Limb (tissue), 2 donors: ENCODE results near the gene AGL.
"Not testable (repeated sequence)": the region's sequence is repeated elsewhere in the genome, so short reads cannot be mapped to it uniquely, and the experiment has no call there.

Source experiments
- DNase-seq, 2 donors: peaks; one replicate each; pipeline ENCODE4 v3.0.0-alpha.2; 2016; ENCODE audit errors: extremely low spot score in 2 of 2

The AGL gene

GRCh38 chr1:99851850-99852454 is 1.8 kb downstream of the AGL start:
- no peak for DNase-seq

DNA sequence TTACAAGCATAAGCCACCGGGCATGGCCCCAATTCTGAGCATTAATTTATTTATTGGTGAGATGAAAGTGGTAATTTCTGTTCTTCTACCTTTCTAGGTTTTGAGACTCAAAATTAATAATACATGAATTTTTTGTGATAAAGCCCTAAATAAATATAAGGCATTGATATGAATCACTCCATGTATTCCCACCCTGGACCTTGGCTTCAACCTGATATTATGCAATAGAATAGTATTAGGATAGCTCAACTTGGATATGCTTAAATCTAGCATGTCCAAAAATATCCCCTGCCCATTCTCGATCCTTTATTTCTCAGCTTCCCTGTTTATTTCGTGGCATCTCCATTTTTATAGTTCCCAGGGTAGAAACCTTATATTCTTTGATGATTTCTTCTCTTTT is 2.5 kb downstream of the AGL start:
- no peak for DNase-seq

GRCh38 chr1:99855914-99856450 is 5.8 kb downstream of the AGL start:
- DNase-seq = no peak

DNA sequence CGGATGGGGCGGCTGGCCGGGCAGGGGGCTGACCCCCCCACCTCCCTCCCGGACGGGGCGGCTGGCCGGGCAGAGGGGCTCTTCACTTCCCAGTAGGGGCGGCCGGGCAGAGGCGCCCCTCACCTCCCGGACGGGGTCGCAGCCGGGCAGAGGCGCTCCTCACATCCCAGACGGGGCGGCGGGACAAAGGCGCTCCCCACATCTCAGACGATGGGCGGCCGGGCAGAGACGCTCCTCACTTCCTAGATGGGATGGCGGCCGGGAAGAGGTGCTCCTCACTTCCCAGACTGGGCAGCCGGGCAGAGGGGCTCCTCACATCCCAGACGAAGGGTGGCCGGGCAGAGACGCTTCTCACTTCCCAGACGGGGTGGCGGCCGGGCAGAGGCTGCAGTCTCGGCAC is 6.9 kb downstream of the AGL start:
- DNase-seq = not testable (repeated sequence)

GRCh38 chr1:99858286-99858685 is 8.1 kb downstream of the AGL start:
- no peak for DNase-seq

- no peak for DNase-seq
These were observed 8.7 kb downstream of the AGL start for GRCh38 chr1:99858881-99859280.

GRCh38 chr1:99860703-99861102 is 10.5 kb downstream of the AGL start:
- no peak for DNase-seq

GRCh38 chr1:99867682-99868081 is 17.5 kb downstream of the AGL start:
- DNase-seq = no peak

DNA sequence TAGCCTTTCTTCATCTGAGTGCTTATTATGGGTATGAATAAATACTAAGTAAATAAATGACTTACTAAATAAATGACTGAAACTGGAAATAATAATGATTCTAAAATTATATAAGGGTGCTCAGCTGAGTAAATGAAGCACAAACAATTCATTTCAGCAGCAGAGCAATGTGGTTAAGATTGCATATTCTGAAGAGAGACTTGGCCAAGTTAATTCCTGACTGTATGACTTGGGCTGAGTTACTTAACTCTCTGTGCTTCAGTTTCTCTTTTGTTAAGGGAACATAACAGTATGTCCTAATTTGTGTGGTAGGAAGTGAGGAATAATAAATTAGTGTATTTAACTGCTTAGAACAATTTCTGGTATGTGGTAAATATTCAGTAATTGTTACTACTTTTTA is 19.1 kb downstream of the AGL start:
- DNase-seq = no peak

GRCh38 chr1:99869723-99870122 is 19.6 kb downstream of the AGL start:
- no peak for DNase-seq

DNA sequence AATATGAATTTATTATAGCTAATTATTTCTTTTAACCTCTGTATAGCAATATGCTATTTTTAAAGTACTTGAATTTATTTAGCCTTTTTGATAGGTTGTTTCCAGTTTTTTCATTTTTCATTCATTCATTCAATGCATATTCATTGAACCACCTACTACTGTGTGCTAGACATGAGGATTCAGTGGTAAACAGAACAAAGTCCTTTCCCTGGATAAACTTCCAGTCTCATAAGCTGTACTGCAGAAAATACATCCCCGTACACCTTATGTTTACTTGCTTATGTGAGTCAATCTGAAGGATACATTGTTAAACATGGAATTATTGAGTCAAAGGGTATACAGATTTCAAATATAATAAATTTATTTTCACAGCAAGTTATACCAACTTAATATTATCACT is 21.9 kb downstream of the AGL start:
- no peak for DNase-seq

- no peak for DNase-seq
These were observed 27.4 kb downstream of the AGL start for GRCh38 chr1:99877568-99877967.

GRCh38 chr1:99886179-99886578 is 36.0 kb downstream of the AGL start:
- no peak for DNase-seq

DNA sequence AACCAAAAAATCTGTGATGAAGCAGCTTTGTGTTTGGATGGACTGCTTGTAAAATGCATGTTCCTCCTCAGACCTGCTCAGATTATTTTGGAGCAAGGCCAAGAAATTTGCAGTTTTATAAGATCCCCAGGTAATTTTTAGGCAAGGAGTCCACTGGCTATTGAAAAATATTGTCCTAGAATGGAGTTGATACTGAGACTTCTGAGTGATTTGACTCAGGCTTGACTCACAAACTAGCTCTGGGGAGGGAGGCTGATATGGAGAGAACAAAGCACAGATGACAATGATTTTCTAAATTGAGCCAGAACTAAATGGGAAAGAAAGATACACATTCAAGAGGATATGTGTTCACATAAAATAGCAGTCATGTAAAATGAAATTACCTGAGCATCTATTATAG is 36.7 kb downstream of the AGL start:
- DNase-seq = no peak

GRCh38 chr1:99887890-99888289 is 37.7 kb downstream of the AGL start:
- DNase-seq = no peak

- DNase-seq = no peak
These were observed 41.8 kb downstream of the AGL start for GRCh38 chr1:99891997-99892396.

DNA sequence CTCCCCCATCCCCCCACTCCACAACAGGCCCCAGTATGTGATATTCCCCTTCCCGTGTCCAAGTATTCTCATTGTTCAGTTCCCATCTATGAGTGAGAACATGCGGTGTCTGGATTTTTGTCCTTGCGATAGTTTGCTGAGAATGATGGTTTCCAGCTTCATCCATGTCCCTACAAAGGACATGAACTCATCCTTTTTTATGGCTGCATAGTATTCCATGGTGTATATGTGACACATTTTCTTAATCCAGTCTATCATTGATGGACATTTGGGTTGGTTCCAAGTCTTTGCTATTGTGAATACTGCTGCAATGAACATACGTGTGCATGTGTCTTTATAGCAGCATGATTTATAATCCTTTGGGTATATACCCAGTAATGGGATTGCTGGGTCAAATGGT is 53.1 kb downstream of the AGL start:
- not testable (repeated sequence) for DNase-seq

- no peak for DNase-seq
These were observed 56.4 kb downstream of the AGL start for GRCh38 chr1:99906535-99906934.

DNA sequence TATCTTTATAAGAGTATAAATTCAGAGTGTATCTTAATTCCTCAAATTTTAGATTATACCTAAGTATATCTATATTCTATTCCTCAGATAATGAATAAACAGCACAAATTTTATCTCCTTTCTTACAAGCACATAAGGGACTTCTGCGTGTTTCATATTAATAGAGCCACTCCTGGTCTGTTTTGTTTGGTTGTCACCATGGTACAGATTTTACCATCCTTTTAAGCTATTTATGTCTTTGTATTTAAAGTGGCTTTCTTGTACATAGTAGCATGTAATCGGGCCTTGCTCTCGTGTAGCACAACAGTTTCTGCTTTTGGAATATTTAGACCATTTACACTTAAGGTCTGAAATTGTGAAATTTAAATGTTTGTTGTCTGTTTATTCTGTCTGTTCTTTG is 67.1 kb downstream of the AGL start:
- no peak for DNase-seq

DNA sequence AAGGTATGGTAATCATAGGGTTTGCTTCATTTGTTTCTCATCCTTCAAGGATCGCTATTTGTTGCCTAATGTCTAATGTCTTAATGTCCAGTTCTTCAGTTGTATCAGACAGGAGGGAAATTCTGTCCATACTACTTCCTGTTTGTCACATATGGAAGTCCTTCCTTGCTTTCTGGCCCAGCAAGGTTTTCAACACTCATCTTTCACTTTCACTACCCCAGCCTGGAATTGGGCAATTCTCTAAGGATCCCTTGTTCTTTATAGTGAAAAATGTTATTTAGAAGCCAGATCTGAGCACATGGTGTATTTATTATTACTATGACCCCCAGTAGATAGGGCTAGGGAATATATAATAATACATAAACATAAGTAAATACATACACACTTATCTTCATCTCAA is 69.1 kb downstream of the AGL start:
- DNase-seq = peak in 1 of 2 donors; percentile 16

DNA sequence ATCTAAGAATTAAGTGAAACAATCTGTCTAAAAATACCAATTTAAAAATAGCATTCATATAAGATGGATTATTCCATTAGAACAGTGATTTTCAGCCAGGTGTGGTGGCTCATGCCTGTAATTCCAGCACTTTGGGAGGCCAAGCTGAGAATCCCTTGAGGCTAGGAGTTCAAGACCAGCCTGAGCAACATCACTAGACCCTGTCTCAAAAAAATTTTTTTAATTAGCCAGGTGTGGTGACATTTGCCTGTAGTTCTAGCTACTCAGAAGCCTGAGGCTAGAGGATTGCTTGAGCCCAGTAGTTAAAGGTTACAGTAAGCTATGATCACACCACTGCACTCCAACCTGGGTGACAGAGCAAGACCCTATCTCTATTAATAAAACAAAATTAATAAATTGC is 84.6 kb downstream of the AGL start:
- no peak for DNase-seq

DNA sequence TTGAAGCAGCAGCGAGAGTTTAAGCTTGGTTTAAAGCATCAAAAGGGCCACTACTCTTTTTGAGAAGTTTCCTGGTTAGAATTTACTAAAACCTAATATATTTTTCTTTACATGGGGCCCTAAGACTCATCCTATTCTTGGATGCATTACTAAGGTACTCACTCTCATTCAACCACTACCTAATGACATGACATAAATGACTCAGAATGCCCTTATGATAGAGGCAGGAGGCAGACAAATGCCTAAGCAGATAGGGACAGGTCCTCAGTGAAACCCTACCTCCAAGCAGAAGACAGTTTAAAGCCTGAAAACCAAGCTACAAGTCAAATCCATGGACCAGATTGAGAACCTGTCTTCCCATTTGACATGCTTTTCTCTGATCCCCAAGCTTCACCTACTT is 85.4 kb downstream of the AGL start:
- DNase-seq = no peak

DNA sequence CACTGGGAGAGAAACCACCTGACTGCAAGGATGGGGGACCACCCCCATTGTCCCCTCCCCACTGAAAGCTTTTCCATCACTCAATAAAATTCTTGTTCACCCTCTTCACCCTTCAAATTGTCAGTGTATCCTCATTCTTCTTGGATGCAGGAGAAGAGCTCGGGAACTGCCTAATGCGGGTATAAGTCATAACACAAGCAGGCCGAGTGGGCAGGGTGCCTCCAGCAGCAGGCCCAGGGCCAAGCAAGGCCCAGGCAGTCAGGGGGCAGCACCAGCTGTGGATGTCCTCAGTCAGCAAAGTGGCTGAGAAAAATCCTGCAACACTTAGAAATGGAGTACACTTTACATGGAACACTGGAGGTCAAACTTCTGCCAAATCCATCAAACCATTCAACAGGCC is 85.9 kb downstream of the AGL start:
- no peak for DNase-seq

DNA sequence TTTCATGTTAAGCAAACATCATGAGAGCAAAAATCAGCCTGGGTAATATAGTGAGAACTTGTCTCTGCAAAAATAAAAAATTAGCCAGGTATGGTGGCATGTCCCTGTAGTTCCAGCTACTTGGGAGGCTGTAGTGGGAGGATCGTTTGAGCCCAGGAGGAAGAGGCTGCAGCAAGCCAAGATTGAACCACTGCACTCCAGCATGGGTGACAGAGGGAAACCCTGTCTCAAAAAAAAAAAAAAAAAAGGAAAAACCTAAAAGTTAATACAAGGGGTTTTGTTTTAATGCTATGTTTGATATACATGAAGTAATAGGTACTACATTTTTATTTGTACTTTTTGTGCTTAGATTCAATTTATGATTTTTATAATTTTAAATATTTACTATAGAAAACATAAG is 92.6 kb downstream of the AGL start:
- DNase-seq = no peak
